H1 (cell line): Measurements from ENCODE around the gene GARS1. TPM values are rescaled to one million over a fixed set of nuclear protein-coding genes. Genes with fewer than 3 reads are reported as not detected.

ENCODE experiments used
- CTCF ChIA-PET: fragments of 300-600 bp; sonication (Branson Sonifier 250); formaldehyde crosslinking; loops from one replicate; lab custom pipeline; 2021; ENCODE audit not compliant: partially characterized antibody; lab: Charles Lee
- POLR2A ChIA-PET: fragments of 300-600 bp; sonication (Branson Sonifier 250); formaldehyde crosslinking; loops from one replicate; lab custom pipeline; 2021; ENCODE audit warnings: inconsistent platforms; ENCODE audit not compliant: partially characterized antibody; lab: Charles Lee
- DNase-seq, 2 experiments: peaks; one replicate each; pipeline versions ENCODE4 v3.0.0 to v3.0.0-alpha.2; 2010 to 2022; ENCODE audit warnings: low spot score in 2 of 2, low read depth in 1 of 2, mixed read lengths in 1 of 2
- FAIRE-seq: peaks from 2 replicates; lab custom pipeline; 2011; peaks lifted over from hg19 to GRCh38; lab: Jason Lieb, UNC
- H2AFZ ChIP-seq: 2 replicates; pipeline ENCODE4 v1.8.1; 2012; ENCODE audit warnings: low read length, inconsistent platforms
- H2AK5ac ChIP-seq: 2 replicates; pipeline ENCODE4 v1.6.1; 2013; ENCODE audit warnings: low read depth, low read length
- H2BK120ac ChIP-seq: replicated peaks from 2 replicates; pipeline ENCODE3; 2013; ENCODE audit warnings: low read depth, low read length, inconsistent platforms
- H2BK12ac ChIP-seq: 2 replicates; pipeline ENCODE4 v1.6.1; 2013; ENCODE audit warnings: low read depth, low read length
- H2BK15ac ChIP-seq: 2 replicates; pipeline ENCODE4 v1.6.1; 2013; ENCODE audit warnings: low read length
- H2BK20ac ChIP-seq: 2 replicates; pipeline ENCODE4 v1.6.1; 2013; ENCODE audit warnings: low read length
- H2BK5ac ChIP-seq: 2 replicates; pipeline ENCODE4 v1.6.1; 2013; ENCODE audit warnings: low read depth, low read length
- H3K14ac ChIP-seq: 2 replicates; pipeline ENCODE4 v1.6.1; 2013; ENCODE audit warnings: inconsistent platforms; ENCODE audit not compliant: insufficient read length
- H3K18ac ChIP-seq: 2 replicates; pipeline ENCODE4 v1.6.1; 2013; ENCODE audit warnings: low read length; ENCODE audit errors: extremely low read depth
- H3K23ac ChIP-seq: 2 replicates; pipeline ENCODE4 v1.6.1; 2013; ENCODE audit warnings: inconsistent platforms; ENCODE audit not compliant: insufficient read length
- H3K23me2 ChIP-seq: 2 replicates; pipeline ENCODE4 v1.6.1; 2013; ENCODE audit warnings: low read depth, low read length
- H3K27ac ChIP-seq: 2 replicates; pipeline ENCODE4 v1.6.1; 2011; ENCODE audit warnings: low read depth, low read length, inconsistent platforms
- H3K27me3 ChIP-seq, 4 experiments: replicated peaks in 1 of 4; 1 replicate in 1 of 4; 2 replicates in 3 of 4; pipeline versions ENCODE4 v1.6.1 to v1.8.1; 2011 to 2013; ENCODE audit warnings: low read length in 3 of 4, mild to moderate bottlenecking in 3 of 4, inconsistent platforms in 2 of 4, mixed read lengths in 2 of 4, moderate library complexity in 1 of 4; ENCODE audit not compliant: control insufficient read depth in 3 of 4, insufficient read depth in 3 of 4; ENCODE audit errors: extremely low read depth in 1 of 4
- H3K36me3 ChIP-seq, 4 experiments: 2 replicates each; pipeline versions ENCODE4 v1.6.1 to v1.8.1; 2011 to 2013; ENCODE audit warnings: mild to moderate bottlenecking in 4 of 4, low read length in 3 of 4, moderate library complexity in 2 of 4, control low read depth in 1 of 4, inconsistent platforms in 1 of 4; ENCODE audit not compliant: insufficient read depth in 4 of 4, control insufficient read depth in 2 of 4
- H3K4ac ChIP-seq: replicated peaks from 2 replicates; pipeline ENCODE3; 2013; ENCODE audit warnings: low read length, low read depth, mixed read lengths, inconsistent platforms; ENCODE audit not compliant: insufficient read length
- H3K4me1 ChIP-seq, 4 experiments: replicated peaks in 1 of 4; 1 replicate in 1 of 4; 2 replicates in 3 of 4; pipeline versions ENCODE4 v1.6.1 to v1.8.1; 2011 to 2013; ENCODE audit warnings: low read length in 3 of 4, inconsistent platforms in 2 of 4, mixed read lengths in 1 of 4; ENCODE audit not compliant: insufficient read depth in 4 of 4, control insufficient read depth in 3 of 4
- H3K4me2 ChIP-seq, 2 experiments: 2 replicates each; pipeline versions ENCODE4 v1.6.1 to v1.8.1; 2011 to 2013; ENCODE audit warnings: low read depth in 2 of 2, low read length in 2 of 2, control low read depth in 1 of 2, inconsistent platforms in 1 of 2, mild to moderate bottlenecking in 1 of 2; ENCODE audit not compliant: insufficient read depth in 1 of 2
- H3K4me3 ChIP-seq, 4 experiments: fragments of 200-600, 300-600 bp in 1 of 4; sonication (generic), shearing (Covaris generic), sonication (Bioruptor Twin) in 1 of 4; 2 replicates each; pipeline versions ENCODE4 v1.5.1 to v1.8.1; 2011 to 2016; ENCODE audit warnings: low read length in 4 of 4, low read depth in 3 of 4, control low read depth in 2 of 4, inconsistent platforms in 2 of 4, mild to moderate bottlenecking in 2 of 4, mixed read lengths in 1 of 4, moderate library complexity in 1 of 4; ENCODE audit not compliant: insufficient read depth in 2 of 4; ENCODE audit errors: extremely low read depth in 1 of 4
- H3K56ac ChIP-seq: replicated peaks from 2 replicates; pipeline ENCODE3; 2013; ENCODE audit warnings: low read depth, mild to moderate bottlenecking, mixed read lengths, low read length, inconsistent platforms; ENCODE audit not compliant: insufficient read length
- H3K79me1 ChIP-seq: 2 replicates; pipeline ENCODE4 v1.6.1; 2013; ENCODE audit warnings: low read depth, low read length, control low read depth
- H3K79me2 ChIP-seq, 2 experiments: 2 replicates each; pipeline versions ENCODE4 v1.6.1 to v1.8.1; 2012 to 2013; ENCODE audit warnings: low read length in 2 of 2, mild to moderate bottlenecking in 2 of 2, inconsistent platforms in 1 of 2; ENCODE audit not compliant: insufficient read depth in 2 of 2, control insufficient read depth in 1 of 2
- H3K9ac ChIP-seq, 4 experiments: replicated peaks in 1 of 4; 1 replicate in 1 of 4; 2 replicates in 3 of 4; pipeline versions ENCODE4 v1.6.1 to v1.8.1; 2011 to 2013; ENCODE audit warnings: low read depth in 3 of 4, low read length in 3 of 4, control low read depth in 2 of 4, mild to moderate bottlenecking in 2 of 4, moderate library complexity in 2 of 4, inconsistent platforms in 1 of 4; ENCODE audit errors: extremely low read depth in 1 of 4
- H3K9me3 ChIP-seq, 2 experiments: 2 replicates each; pipeline versions ENCODE4 v1.6.1 to v1.8.1; 2012 to 2013; ENCODE audit warnings: mild to moderate bottlenecking in 2 of 2, moderate library complexity in 2 of 2, control low read depth in 1 of 2, inconsistent platforms in 1 of 2, low read depth in 1 of 2, low read length in 1 of 2, mixed read lengths in 1 of 2; ENCODE audit not compliant: insufficient read depth in 2 of 2
- H4K20me1 ChIP-seq, 2 experiments: replicated peaks in 1 of 2; 2 replicates each; pipeline versions ENCODE3 to v1.8.1; 2011 to 2013; ENCODE audit warnings: inconsistent platforms in 2 of 2, low read length in 2 of 2, mild to moderate bottlenecking in 1 of 2; ENCODE audit not compliant: insufficient read depth in 2 of 2, control insufficient read depth in 1 of 2
- H4K5ac ChIP-seq: 2 replicates; pipeline ENCODE4 v1.6.1; 2013; ENCODE audit warnings: low read length, low read depth, mixed read lengths, inconsistent platforms; ENCODE audit not compliant: insufficient read length
- H4K8ac ChIP-seq: 2 replicates; pipeline ENCODE4 v1.8.0; 2013; ENCODE audit warnings: mild to moderate bottlenecking, moderate library complexity, low read length, inconsistent platforms; ENCODE audit not compliant: insufficient read depth; ENCODE audit errors: extremely low read depth
- H4K91ac ChIP-seq: replicated peaks from 2 replicates; pipeline ENCODE3; 2013; ENCODE audit warnings: low read length, mixed read lengths, inconsistent platforms; ENCODE audit not compliant: insufficient read length
- CBX8 ChIP-seq: fragments of 300-800, 300-1000 bp; sonication (generic); IDR thresholded peaks from 2 replicates; pipeline ENCODE4 v1.7.1; 2016; ENCODE audit warnings: low read depth, low read length, borderline replicate concordance
- CTBP2 ChIP-seq: IDR thresholded peaks from 2 replicates; pipeline ENCODE4 v1.7.0; 2011; ENCODE audit warnings: borderline replicate concordance, mild to moderate bottlenecking, moderate library complexity, mixed read lengths, low read length; ENCODE audit not compliant: insufficient read depth, insufficient read length
- E2F6 ChIP-seq: IDR thresholded peaks from 2 replicates; pipeline ENCODE4 v1.6.1; 2012; ENCODE audit warnings: inconsistent platforms
- KDM4A ChIP-seq: IDR thresholded peaks from one replicate; pipeline ENCODE4 v1.7.1; 2012; ENCODE audit warnings: low read depth, mild to moderate bottlenecking, moderate library complexity, low read length, inconsistent platforms; ENCODE audit not compliant: severe bottlenecking
- MAX ChIP-seq: IDR thresholded peaks from 2 replicates; pipeline ENCODE4 v1.6.1; 2012; ENCODE audit warnings: inconsistent platforms
- POU5F1 ChIP-seq: IDR thresholded peaks from 2 replicates; pipeline ENCODE4 v1.6.1; 2011; ENCODE audit warnings: low read depth, mild to moderate bottlenecking, low read length, moderate library complexity
- SAP30 ChIP-seq: fragments of 300-600 bp; sonication (generic); IDR thresholded peaks from 2 replicates; pipeline ENCODE4 v1.7.1; 2012; ENCODE audit warnings: low read length, moderate library complexity, mild to moderate bottlenecking, inconsistent platforms; ENCODE audit not compliant: insufficient read depth, insufficient replicate concordance
- SIRT6 ChIP-seq: IDR thresholded peaks from one replicate; pipeline ENCODE4 v1.7.1; 2012; ENCODE audit warnings: low read length, inconsistent platforms
- SP1 ChIP-seq: IDR thresholded peaks from 2 replicates; pipeline ENCODE4 v1.6.1; 2011; ENCODE audit warnings: low read depth, low read length
- SRF ChIP-seq: IDR thresholded peaks from 2 replicates; pipeline ENCODE4 v1.6.1; 2011; ENCODE audit warnings: mild to moderate bottlenecking, low read depth, low read length, moderate library complexity
- WGBS, 2 experiments: shearing (Covaris generic) in 1 of 2; methylation state at CpG; one replicate each; pipeline versions ENCODE4 v1.1.6 to v1.1.7; 2013 to 2015; ENCODE audit warnings: low lambda C conversion rate in 2 of 2, mixed read lengths in 2 of 2, inconsistent platforms in 1 of 2, low coverage in 1 of 2, missing lambda C conversion rate in 1 of 2; ENCODE audit not compliant: insufficient replicate concordance in 2 of 2, insufficient coverage in 1 of 2, insufficient read length in 1 of 2; ENCODE audit errors: extremely low coverage in 1 of 2, missing lambda C conversion rate in 1 of 2; 5-methylcytosine and 5-hydroxymethylcytosine counted together
- polyA plus RNA-seq, 7 experiments: library from polyadenylated mRNA; depleted of rRNA in 3 of 7; stranded (reverse) in 5 of 7; unstranded in 2 of 7; fragments of >200 nt in 5 of 7; fragments of 200-250 nt in 2 of 7; gene quantifications; 1 replicate in 5 of 7; 2 replicates in 1 of 7; 4 replicates in 1 of 7; pipeline versions ENCODE4 v1.2.1 to v1.2.3, GENCODE V29; 2011 to 2013; ENCODE audit warnings: missing spikeins in 2 of 7, mixed read lengths in 2 of 7
- total RNA-seq: library from RNA; stranded (reverse); fragmentation: NEBNext Ultra II Directional; extraction: Animal tissue kit (Norgen Biotek cat#: 25700); gene quantifications from 2 replicates; pipeline ENCODE4 v1.2.1, GENCODE V29; 2021

The GARS1 gene
- total and polyA plus RNA-seq, 2 of the 8 experiments (the other 6 are each of a cell fraction or from before 2014, with no cell fraction given): 270 to 476 TPM

- Histone ChIP-seq H2AK5ac (no peak overlapping the region), H3K79me2 (no peaks in the 10 kb centered on the region), H3K9me3 (no peaks in the 10 kb centered on the region), H3K4me2 (peak overlapping the region in 1 of 2 experiments; percentile 31; a peak in 1 of 4 replicates), H3K79me1 (no peaks in the 10 kb centered on the region; the same call in 1 of the 2 replicates), H3K9ac (no peak overlapping the region), H4K91ac (no peak overlapping the region), H3K36me3 (no peaks in the 10 kb centered on the region), H2BK12ac (no peak overlapping the region), H4K5ac (no peak overlapping the region), H2AFZ (no peak overlapping the region), H3K18ac (no peak overlapping the region), H4K20me1 (peaks cover 3 to 21% of the 10 kb centered on the region in 2 experiments), H2BK20ac (no peak overlapping the region), H3K14ac (no peak overlapping the region), H3K4me3 (no peak overlapping the region), H3K4ac (no peak overlapping the region), H2BK15ac (no peak overlapping the region), H3K4me1 (peaks cover 6 to 16% (median 7%) of the 10 kb centered on the region in 4 experiments), H3K27ac (no peak overlapping the region), H2BK120ac (no peak overlapping the region), H4K8ac (no peak overlapping the region), H3K23ac (no peak overlapping the region), H2BK5ac (no peak overlapping the region), H3K56ac (no peak overlapping the region), H3K27me3 (peaks cover 10 to 44% (median 41%) of the 10 kb centered on the region in 4 experiments), H3K23me2 (peaks cover 15% of the 10 kb centered on the region; the same call in 1 of the 2 replicates)
- no peak for FAIRE-seq
- WGBS, 2 experiments: 62% methylated on average over 2 of the region's 2 CpGs; no CpG with 5 or more reads in 1 of the 2 experiments
- ChIA-PET POLR2A (interaction anchor here (0.6 to 2.8 kb wide), 7 partner anchors 12 to 46 kb away, joined by 3 to 11 read pairs (median 4); no protein-coding TSS in a partner anchor), CTCF (interaction anchor here (1.2 to 4.6 kb wide), 15 partner anchors 9 to 66 kb away, joined by 3 to 31 read pairs (median 7); no protein-coding TSS in a partner anchor)
- DNase-seq: no peak
- TF ChIP-seq SAP30 (no peak), CTBP2 (no peak), SP1 (no peak), CBX8 (no peak), MAX (no peak), KDM4A (no peak), SRF (no peak), SIRT6 (no peak), POU5F1 (no peak), E2F6 (no peak)
Observed at GRCh38 chr7:30679664-30680063, 85.0 kb downstream of the GARS1 start.
